Tibial nerve (tissue), 4 donors: ENCODE results near the gene GLRA2. TPM values are rescaled to one million over a fixed set of nuclear protein-coding genes. Genes with fewer than 3 reads are reported as not detected.

Source experiments
- DNase-seq, 2 donors: peaks; one replicate each; pipeline ENCODE4 v3.0.0-alpha.2; 2019; ENCODE audit warnings: low spot score in 2 of 2
- H3K27ac ChIP-seq, 4 donors: fragments of 200-600 bp; sonication (generic) in 3 of 4; one replicate each; pipeline ENCODE4 v1.5.1; 2017 to 2019; ENCODE audit warnings: mild to moderate bottlenecking in 1 of 4
- H3K27me3 ChIP-seq, 2 donors: fragments of 200-600 bp; sonication (generic) in 1 of 2; one replicate each; pipeline versions ENCODE4 v1.5.1 to v1.6.0; 2017 to 2019
- H3K36me3 ChIP-seq, 3 donors: fragments of 200-600 bp; sonication (generic); one replicate each; pipeline ENCODE4 v1.5.1; 2018 to 2019
- H3K4me1 ChIP-seq, 4 donors: fragments of 200-600 bp; sonication (generic) in 3 of 4; one replicate each; pipeline ENCODE4 v1.5.1; 2017 to 2019
- H3K4me3 ChIP-seq, 4 donors: fragments of 200-600 bp; sonication (generic) in 3 of 4; one replicate each; pipeline ENCODE4 v1.5.1; 2017 to 2019; ENCODE audit warnings: mild to moderate bottlenecking in 1 of 4, moderate library complexity in 1 of 4
- H3K9me3 ChIP-seq, 4 donors: fragments of 200-600 bp; sonication (generic) in 3 of 4; one replicate each; pipeline ENCODE4 v1.5.1; 2017 to 2019
- EP300 ChIP-seq, 2 donors: sonication (generic); formaldehyde crosslinking; IDR thresholded peaks; one replicate each; pipeline ENCODE4 v1.6.1; 2017; ENCODE audit warnings: antibody characterized with exemption in 2 of 2, mild to moderate bottlenecking in 1 of 2
- POLR2A ChIP-seq, 2 donors: fragments of 450-650 bp; IDR thresholded peaks; one replicate each; pipeline ENCODE4 v1.6.1; 2017; ENCODE audit warnings: antibody characterized with exemption in 2 of 2, mild to moderate bottlenecking in 2 of 2, moderate library complexity in 2 of 2
- WGBS, 2 donors: methylation state at CpG; one replicate each; pipeline ENCODE4 v1.1.5; 2018; 5-methylcytosine and 5-hydroxymethylcytosine counted together
- total RNA-seq, 4 donors: library from RNA; depleted of rRNA; stranded (reverse); fragments of >200 nt; gene quantifications; one replicate each; pipeline ENCODE4 v1.1.0, GENCODE V29; 2016
- TF ChIP-seq, protein P1 (sequence below), 5 experiments: fragments of 200-600 bp in 3 of 5; fragments of 450-650 bp in 2 of 5; sonication (generic) in 3 of 5; IDR thresholded peaks; one replicate each; pipeline ENCODE4 v1.5.1; 2016 to 2019; ENCODE audit warnings: antibody characterized with exemption in 5 of 5, mild to moderate bottlenecking in 3 of 5, moderate library complexity in 2 of 5

Gene GLRA2
- total RNA-seq, 4 donors from 2014 or later = not detected

- H3K36me3 ChIP-seq = no peaks in the 10 kb centered on the region
- no peak for DNase-seq
- no peak overlapping the region for H3K4me3 ChIP-seq
- H3K27me3 ChIP-seq = no peaks in the 10 kb centered on the region
- H3K9me3 ChIP-seq = no peaks in the 10 kb centered on the region
- TF ChIP-seq, protein P1, sequence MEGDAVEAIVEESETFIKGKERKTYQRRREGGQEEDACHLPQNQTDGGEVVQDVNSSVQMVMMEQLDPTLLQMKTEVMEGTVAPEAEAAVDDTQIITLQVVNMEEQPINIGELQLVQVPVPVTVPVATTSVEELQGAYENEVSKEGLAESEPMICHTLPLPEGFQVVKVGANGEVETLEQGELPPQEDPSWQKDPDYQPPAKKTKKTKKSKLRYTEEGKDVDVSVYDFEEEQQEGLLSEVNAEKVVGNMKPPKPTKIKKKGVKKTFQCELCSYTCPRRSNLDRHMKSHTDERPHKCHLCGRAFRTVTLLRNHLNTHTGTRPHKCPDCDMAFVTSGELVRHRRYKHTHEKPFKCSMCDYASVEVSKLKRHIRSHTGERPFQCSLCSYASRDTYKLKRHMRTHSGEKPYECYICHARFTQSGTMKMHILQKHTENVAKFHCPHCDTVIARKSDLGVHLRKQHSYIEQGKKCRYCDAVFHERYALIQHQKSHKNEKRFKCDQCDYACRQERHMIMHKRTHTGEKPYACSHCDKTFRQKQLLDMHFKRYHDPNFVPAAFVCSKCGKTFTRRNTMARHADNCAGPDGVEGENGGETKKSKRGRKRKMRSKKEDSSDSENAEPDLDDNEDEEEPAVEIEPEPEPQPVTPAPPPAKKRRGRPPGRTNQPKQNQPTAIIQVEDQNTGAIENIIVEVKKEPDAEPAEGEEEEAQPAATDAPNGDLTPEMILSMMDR (IDR thresholded peaks at IDR 0.05) = no peak
- TF ChIP-seq EP300 (IDR thresholded peaks at IDR 0.05) (no peak), POLR2A (IDR thresholded peaks at IDR 0.05) (no peak)
- no peaks in the 10 kb centered on the region for H3K4me1 ChIP-seq
- no peak overlapping the region for H3K27ac ChIP-seq
- 24 to 34% methylated on average over 2 of the region's 2 CpGs for WGBS, 2 donors
These were observed 43.8 kb downstream of the GLRA2 start for GRCh38 chrX:14573161-14573560.

GRCh38 chrX:14581081-14581480, 51.7 kb downstream of the GLRA2 start:
- Histone ChIP-seq H3K27me3 (no peaks in the 10 kb centered on the region), H3K4me3 (no peak overlapping the region), H3K9me3 (no peaks in the 10 kb centered on the region), H3K36me3 (no peaks in the 10 kb centered on the region), H3K27ac (no peak overlapping the region), H3K4me1 (no peaks in the 10 kb centered on the region)
- DNase-seq = no peak
- TF ChIP-seq POLR2A (IDR thresholded peaks at IDR 0.05) = no peak
- TF ChIP-seq, protein P1 (IDR thresholded peaks at IDR 0.05) = no peak
- no peak for TF ChIP-seq EP300 (IDR thresholded peaks at IDR 0.05)
- 88 to 93% methylated on average over 8 of the region's 8 CpGs for WGBS, 2 donors

DNA sequence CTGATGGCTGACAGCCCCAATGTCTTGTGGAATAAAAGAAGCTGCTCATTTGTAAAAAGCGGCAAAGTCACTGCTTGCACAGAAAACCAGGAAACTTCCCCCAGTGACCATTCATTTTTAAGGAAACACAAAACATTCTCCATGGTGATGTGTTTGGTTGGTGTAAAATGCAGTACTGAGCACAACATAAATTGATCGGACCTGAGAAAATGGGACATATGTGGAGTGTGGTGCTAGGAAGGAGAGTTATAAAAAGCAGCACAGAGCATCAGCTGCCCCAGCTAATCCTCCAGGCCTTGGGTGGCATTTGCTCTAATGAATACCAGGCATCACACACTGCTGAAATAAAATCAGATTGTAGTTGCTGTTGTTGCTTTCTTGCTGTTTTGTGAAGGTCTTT, 55.2 kb downstream of the GLRA2 start:
- Histone ChIP-seq H3K9me3 (no peaks in the 10 kb centered on the region), H3K27ac (no peak overlapping the region), H3K4me3 (no peak overlapping the region), H3K36me3 (no peaks in the 10 kb centered on the region), H3K27me3 (no peaks in the 10 kb centered on the region), H3K4me1 (no peaks in the 10 kb centered on the region)
- 83 to 91% methylated on average over 2 of the region's 2 CpGs for WGBS, 2 donors
- DNase-seq = no peak
- no peak for TF ChIP-seq EP300 (IDR thresholded peaks at IDR 0.05)
- TF ChIP-seq POLR2A (IDR thresholded peaks at IDR 0.05) = no peak
- TF ChIP-seq, protein P1 (IDR thresholded peaks at IDR 0.05) = no peak

DNA sequence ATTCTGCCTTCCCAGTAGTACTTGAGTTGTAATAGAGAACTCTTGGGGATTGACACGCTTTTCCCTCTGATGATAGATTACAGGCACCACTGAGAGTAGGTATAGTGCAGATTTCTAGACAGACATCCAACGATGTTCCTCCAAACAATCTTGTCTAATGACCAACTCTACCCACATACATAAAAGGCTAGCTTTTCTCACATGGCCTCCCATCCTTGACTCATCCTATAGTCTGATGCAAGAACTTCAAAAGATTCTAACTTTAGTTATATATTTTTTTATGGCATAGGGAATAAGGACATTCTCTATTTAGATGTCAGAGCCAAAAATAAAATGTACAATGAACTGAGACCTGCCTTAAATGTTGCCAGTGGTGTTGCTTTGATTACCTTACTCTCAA, 60.9 kb downstream of the GLRA2 start:
- TF ChIP-seq POLR2A (IDR thresholded peaks at IDR 0.05) (no peak), EP300 (IDR thresholded peaks at IDR 0.05) (no peak)
- TF ChIP-seq, protein P1 (IDR thresholded peaks at IDR 0.05) = no peak

GRCh38 chrX:14590693-14591424, 61.5 kb downstream of the GLRA2 start:
- no peak overlapping the region for H3K27ac ChIP-seq
- no peaks in the 10 kb centered on the region for H3K27me3 ChIP-seq
- no peak overlapping the region for H3K4me3 ChIP-seq
- no peaks in the 10 kb centered on the region for H3K4me1 ChIP-seq
- TF ChIP-seq POLR2A (IDR thresholded peaks at IDR 0.05) = no peak
- no peak for TF ChIP-seq EP300 (IDR thresholded peaks at IDR 0.05)
- TF ChIP-seq, protein P1 (IDR thresholded peaks at IDR 0.05) = no peak
- no peaks in the 10 kb centered on the region for H3K9me3 ChIP-seq
- WGBS, 2 donors = 67 to 75% methylated on average over 7 of the region's 7 CpGs
- no peaks in the 10 kb centered on the region for H3K36me3 ChIP-seq
- no peak for DNase-seq

More for the DNA sequence above, 60.9 kb downstream of the GLRA2 start:
- WGBS, 2 donors = 79 to 83% methylated on average over 2 of the region's 2 CpGs
- Histone ChIP-seq H3K4me1 (no peaks in the 10 kb centered on the region), H3K27ac (no peak overlapping the region), H3K9me3 (no peaks in the 10 kb centered on the region), H3K36me3 (no peaks in the 10 kb centered on the region), H3K27me3 (no peaks in the 10 kb centered on the region), H3K4me3 (no peak overlapping the region)
- no peak for DNase-seq
